GM19324 (cell line): Measurements from ENCODE around the gene RASSF8.

ENCODE experiments used
- ATAC-seq: cut with Tn5 transposase; IDR thresholded peaks from one replicate; pipeline ENCODE4 v1.9.1; 2021; ENCODE audit warnings: mild to moderate bottlenecking, moderate library complexity; ENCODE audit not compliant: unreplicated experiment, low FRiP score

Gene RASSF8

GRCh38 chr12:25958428-25959070, at the start of gene RASSF8:
TSS of gene RASSF8 (plus strand) at chr12:25958682. CDS start at chr12:26055344, 96,662 bp downstream.
- ATAC-seq, result peak; percentile 90

- ATAC-seq, result no peak
Observed at GRCh38 chr12:25914551-25914950, 43.9 kb upstream of the RASSF8 start.

- ATAC-seq, result no peak
Observed at GRCh38 chr12:25924491-25925001, 33.9 kb upstream of the RASSF8 start.

- ATAC-seq, result no peak
Observed at GRCh38 chr12:25925064-25925463, 33.4 kb upstream of the RASSF8 start.

GRCh38 chr12:25926536-25926935, 31.9 kb upstream of the RASSF8 start:
- ATAC-seq, result no peak

GRCh38 chr12:25929142-25929541, 29.3 kb upstream of the RASSF8 start:
- no peak for ATAC-seq

GRCh38 chr12:25932971-25933370, 25.5 kb upstream of the RASSF8 start:
- no peak for ATAC-seq

GRCh38 chr12:25934456-25934855, 24.0 kb upstream of the RASSF8 start:
- ATAC-seq, result no peak

- ATAC-seq, result no peak
Observed at GRCh38 chr12:25935355-25936144, 22.9 kb upstream of the RASSF8 start.

GRCh38 chr12:25937096-25937495, 21.4 kb upstream of the RASSF8 start:
- ATAC-seq, result no peak

GRCh38 chr12:25938581-25938980, 19.9 kb upstream of the RASSF8 start:
- ATAC-seq, result no peak

- ATAC-seq, result no peak
Observed at GRCh38 chr12:25939606-25940005, 18.9 kb upstream of the RASSF8 start.

GRCh38 chr12:25940886-25941285, 17.6 kb upstream of the RASSF8 start:
- ATAC-seq, result no peak

- ATAC-seq, result no peak
Observed at GRCh38 chr12:25942709-25943108, 15.8 kb upstream of the RASSF8 start.

- no peak for ATAC-seq
Observed at GRCh38 chr12:25943940-25944339, 14.5 kb upstream of the RASSF8 start.

- no peak for ATAC-seq
Observed at GRCh38 chr12:25949343-25949742, 9.1 kb upstream of the RASSF8 start.

- ATAC-seq, result no peak
Observed at GRCh38 chr12:25950329-25951115, 8.0 kb upstream of the RASSF8 start.

- ATAC-seq, result no peak
Observed at GRCh38 chr12:25957793-25958427, 572 bp upstream of the RASSF8 start.

- no peak for ATAC-seq
Observed at GRCh38 chr12:25959071-25959961, 834 bp downstream of the RASSF8 start.

- no peak for ATAC-seq
Observed at GRCh38 chr12:25960143-25960542, 1.7 kb downstream of the RASSF8 start.
